ENCODE results near the gene PDP2. TPM values are rescaled to one million over a fixed set of nuclear protein-coding genes. Genes with fewer than 3 reads are reported as not detected.

The PDP2 gene
- total RNA-seq, 3 donors from 2014 or later (not counting 1 experiment from before 2014, with no cell fraction given) = 10.2 to 16.5 (median 11.0) TPM

- no peak overlapping the region for H3K27ac Mint-ChIP-seq
- no peak for ATAC-seq
- DNase-seq = no peak
- no peak for TF ChIP-seq CTCF (IDR thresholded peaks at IDR 0.05)
- no peaks in the 10 kb centered on the region for H3K9me3 Mint-ChIP-seq
- 96% methylated on average over 6 of the region's 6 CpGs for WGBS (ENCODE audit: insufficient coverage)
- Histone ChIP-seq H3K4me3 (ENCODE audit: low read length) (no peak overlapping the region), H3K4me1 (ENCODE audit: control insufficient read depth, insufficient read depth, low read length) (no peaks in the 10 kb centered on the region), H3K36me3 (ENCODE audit: control insufficient read depth, insufficient read depth, low read length) (peaks cover 31% of the 10 kb centered on the region), H3K27ac (ENCODE audit: low read length) (no peak overlapping the region), H3K27me3 (ENCODE audit: control insufficient read depth, insufficient read depth, low read length) (no peaks in the 10 kb centered on the region), H3K9me3 (ENCODE audit: control insufficient read depth, insufficient read depth, low read length) (no peaks in the 10 kb centered on the region)
- H3K4me1 Mint-ChIP-seq = peaks cover 10 to 30% of the 10 kb centered on the region in 2 donors
- no peaks in the 10 kb centered on the region for H3K27me3 Mint-ChIP-seq (ENCODE audit: low read depth in 2 of 2)
- intact Hi-C loops (cut with micrococcal nuclease) = no loop called here
- no peak overlapping the region for H3K4me3 Mint-ChIP-seq
- H3K36me3 Mint-ChIP-seq = no peaks in the 10 kb centered on the region
Observed at GRCh38 chr16:66888647-66889615, 8.6 kb downstream of the PDP2 start.

GRCh38 chr16:66889622-66890021 lies 9.3 kb downstream of the PDP2 start:
- Histone ChIP-seq H3K9me3 (ENCODE audit: control insufficient read depth, insufficient read depth, low read length) (no peaks in the 10 kb centered on the region), H3K36me3 (ENCODE audit: control insufficient read depth, insufficient read depth, low read length) (peaks cover 29% of the 10 kb centered on the region), H3K4me3 (ENCODE audit: low read length) (no peak overlapping the region), H3K27me3 (ENCODE audit: control insufficient read depth, insufficient read depth, low read length) (no peaks in the 10 kb centered on the region), H3K4me1 (ENCODE audit: control insufficient read depth, insufficient read depth, low read length) (no peaks in the 10 kb centered on the region), H3K27ac (ENCODE audit: low read length) (no peak overlapping the region)
- H3K36me3 Mint-ChIP-seq = no peaks in the 10 kb centered on the region
- H3K27ac Mint-ChIP-seq = peak overlapping the region in 1 of 2 donors; percentile 18
- no peak overlapping the region for H3K4me3 Mint-ChIP-seq
- H3K9me3 Mint-ChIP-seq = no peaks in the 10 kb centered on the region
- WGBS (ENCODE audit: insufficient coverage) = 72% methylated on average over 2 of the region's 4 CpGs
- DNase-seq (no peak), ATAC-seq (no peak)
- no peaks in the 10 kb centered on the region for H3K27me3 Mint-ChIP-seq (ENCODE audit: low read depth in 2 of 2)
- peaks cover 10 to 36% of the 10 kb centered on the region in 2 donors for H3K4me1 Mint-ChIP-seq
- intact Hi-C loops (cut with micrococcal nuclease) = no loop called here
- TF ChIP-seq CTCF (IDR thresholded peaks at IDR 0.05) = no peak

- no peaks in the 10 kb centered on the region for H3K9me3 ChIP-seq (ENCODE audit: control insufficient read depth, insufficient read depth, low read length)
- peaks cover 2% of the 10 kb centered on the region for H3K4me1 ChIP-seq (ENCODE audit: control insufficient read depth, insufficient read depth, low read length)
- no peak overlapping the region for H3K4me3 ChIP-seq (ENCODE audit: low read length)
- H3K4me3 Mint-ChIP-seq = no peak overlapping the region
- no peak for TF ChIP-seq CTCF (IDR thresholded peaks at IDR 0.05)
- no peak for ATAC-seq
- peaks cover 17% of the 10 kb centered on the region for H3K36me3 ChIP-seq (ENCODE audit: control insufficient read depth, insufficient read depth, low read length)
- WGBS (ENCODE audit: insufficient coverage) = 85% methylated on average over 1 of the region's 2 CpGs
- no peaks in the 10 kb centered on the region for H3K27me3 ChIP-seq (ENCODE audit: control insufficient read depth, insufficient read depth, low read length)
- H3K4me1 Mint-ChIP-seq = peaks cover 10 to 38% of the 10 kb centered on the region in 2 donors
- DNase-seq = no peak
- H3K27ac Mint-ChIP-seq = no peak overlapping the region
- no peaks in the 10 kb centered on the region for H3K27me3 Mint-ChIP-seq (ENCODE audit: low read depth in 2 of 2)
- H3K27ac ChIP-seq (ENCODE audit: low read length) = no peak overlapping the region
- intact Hi-C loops (cut with micrococcal nuclease) = no loop called here
- no peaks in the 10 kb centered on the region for H3K9me3 Mint-ChIP-seq
- H3K36me3 Mint-ChIP-seq = no peaks in the 10 kb centered on the region
Observed at GRCh38 chr16:66890799-66891198, 10.5 kb downstream of the PDP2 start.

All from natural killer cell (primary cell).